ENCODE data around the gene EPHB2. TPM values are rescaled to one million over a fixed set of nuclear protein-coding genes. Genes with fewer than 3 reads are reported as not detected.

Gene EPHB2
- total and polyA plus RNA-seq, 3 experiments from 2014 or later = 0.22 to 0.33 TPM; not detected in 1

- H3K4me3 ChIP-seq (ENCODE audit: low read length) = no peak overlapping the region
- peaks cover 0 to 7% (median 0%) of the 10 kb centered on the region in 5 donors for H3K9me3 Mint-ChIP-seq
- POLR2A ChIA-PET = no interaction called here
- no peak overlapping the region for H3K4me3 Mint-ChIP-seq
- H3K36me3 ChIP-seq (ENCODE audit: insufficient read depth, low read length) = no peaks in the 10 kb centered on the region
- no peaks in the 10 kb centered on the region for H3K27me3 ChIP-seq (ENCODE audit: insufficient read depth, low read length, poor library complexity, severe bottlenecking)
- DNase-seq = no peak
- H3K27ac ChIP-seq (ENCODE audit: low read depth, low read length) = no peak overlapping the region
- CTCF ChIA-PET = interaction anchor here (1.2 kb wide), 1 partner anchor 118 kb away, joined by 4 read pairs; no protein-coding TSS in a partner anchor
- peaks cover 0 to 2% (median 0%) of the 10 kb centered on the region in 3 donors for H3K36me3 Mint-ChIP-seq
- H3K9me3 ChIP-seq (ENCODE audit: low read length) = no peaks in the 10 kb centered on the region
- H3K27me3 Mint-ChIP-seq = peaks cover 13 to 36% of the 10 kb centered on the region in 2 donors
- no peaks in the 10 kb centered on the region for H3K4me1 Mint-ChIP-seq
- H3K4me1 ChIP-seq (ENCODE audit: insufficient read depth, low read length) = no peaks in the 10 kb centered on the region
- no peak overlapping the region for H3K27ac Mint-ChIP-seq
Observed at GRCh38 chr1:22953740-22954141, 243.1 kb downstream of the EPHB2 start.

DNA sequence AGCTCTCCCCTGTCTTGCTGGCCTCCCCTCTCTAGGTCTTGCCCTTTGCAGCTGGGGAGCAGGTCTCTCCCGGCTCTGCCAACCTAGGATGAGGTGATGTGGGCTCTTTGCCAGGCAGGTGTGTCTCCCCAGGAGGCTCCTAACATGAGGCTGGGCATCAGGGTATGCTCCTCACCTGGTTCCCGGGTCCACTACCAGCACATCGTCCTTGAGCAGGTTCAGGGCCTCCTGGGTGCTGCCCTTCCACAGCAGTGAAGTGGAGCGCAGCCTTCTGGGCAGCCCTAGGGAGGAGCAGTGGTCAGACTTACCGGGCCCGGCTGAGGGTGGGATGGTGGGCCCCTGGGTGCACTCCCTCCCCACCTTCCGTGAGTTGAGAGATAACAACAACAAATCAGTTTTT, 244.5 kb downstream of the EPHB2 start:
- Histone ChIP-seq H3K36me3 (ENCODE audit: insufficient read depth, low read length) (no peaks in the 10 kb centered on the region), H3K27me3 (ENCODE audit: insufficient read depth, low read length, poor library complexity, severe bottlenecking) (no peaks in the 10 kb centered on the region), H3K4me3 (ENCODE audit: low read length) (no peak overlapping the region), H3K4me1 (ENCODE audit: insufficient read depth, low read length) (no peaks in the 10 kb centered on the region), H3K27ac (ENCODE audit: low read depth, low read length) (no peak overlapping the region), H3K9me3 (ENCODE audit: low read length) (no peaks in the 10 kb centered on the region)
- ChIA-PET POLR2A (no interaction called here), CTCF (no interaction called here)
- no peak for DNase-seq
- Mint-ChIP-seq H3K36me3 (peaks cover 0 to 2% (median 0%) of the 10 kb centered on the region in 3 donors), H3K27me3 (peaks cover 8 to 35% of the 10 kb centered on the region in 2 donors), H3K4me1 (no peaks in the 10 kb centered on the region), H3K4me3 (no peak overlapping the region), H3K27ac (no peak overlapping the region), H3K9me3 (peaks cover 0 to 6% (median 0%) of the 10 kb centered on the region in 5 donors)

DNA sequence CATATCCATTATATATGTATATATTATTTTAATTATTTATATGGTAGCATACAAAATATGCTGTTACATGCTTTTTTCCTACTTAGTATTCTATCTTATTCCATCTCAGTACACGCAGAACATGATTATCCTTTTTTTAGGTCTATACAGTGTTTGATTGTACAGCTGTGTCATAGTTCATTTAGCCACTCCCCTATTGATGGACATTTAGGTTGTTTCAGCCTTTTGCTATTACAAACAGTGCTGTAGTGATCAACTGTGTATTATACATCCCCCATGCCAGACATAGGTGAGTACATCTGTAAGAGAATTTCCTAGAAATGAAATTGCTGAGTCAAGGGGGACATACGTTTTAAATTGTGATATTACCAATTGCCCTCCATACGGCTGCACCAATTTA, 246.4 kb downstream of the EPHB2 start:
- H3K36me3 Mint-ChIP-seq = no peaks in the 10 kb centered on the region
- no peak overlapping the region for H3K4me3 Mint-ChIP-seq
- peaks cover 0 to 1% (median 0%) of the 10 kb centered on the region in 5 donors for H3K9me3 Mint-ChIP-seq
- ChIA-PET POLR2A (no interaction called here), CTCF (interaction anchor here (1.6 kb wide), 1 partner anchor 14 kb away, joined by 4 read pairs; no protein-coding TSS in a partner anchor)
- Histone ChIP-seq H3K27ac (ENCODE audit: low read depth, low read length) (no peak overlapping the region), H3K4me3 (ENCODE audit: low read length) (no peak overlapping the region), H3K27me3 (ENCODE audit: insufficient read depth, low read length, poor library complexity, severe bottlenecking) (no peaks in the 10 kb centered on the region), H3K36me3 (ENCODE audit: insufficient read depth, low read length) (no peaks in the 10 kb centered on the region), H3K4me1 (ENCODE audit: insufficient read depth, low read length) (no peaks in the 10 kb centered on the region), H3K9me3 (ENCODE audit: low read length) (no peaks in the 10 kb centered on the region)
- no peaks in the 10 kb centered on the region for H3K4me1 Mint-ChIP-seq
- no peak overlapping the region for H3K27ac Mint-ChIP-seq
- peaks cover 9 to 21% of the 10 kb centered on the region in 2 donors for H3K27me3 Mint-ChIP-seq
- DNase-seq = no peak

DNA sequence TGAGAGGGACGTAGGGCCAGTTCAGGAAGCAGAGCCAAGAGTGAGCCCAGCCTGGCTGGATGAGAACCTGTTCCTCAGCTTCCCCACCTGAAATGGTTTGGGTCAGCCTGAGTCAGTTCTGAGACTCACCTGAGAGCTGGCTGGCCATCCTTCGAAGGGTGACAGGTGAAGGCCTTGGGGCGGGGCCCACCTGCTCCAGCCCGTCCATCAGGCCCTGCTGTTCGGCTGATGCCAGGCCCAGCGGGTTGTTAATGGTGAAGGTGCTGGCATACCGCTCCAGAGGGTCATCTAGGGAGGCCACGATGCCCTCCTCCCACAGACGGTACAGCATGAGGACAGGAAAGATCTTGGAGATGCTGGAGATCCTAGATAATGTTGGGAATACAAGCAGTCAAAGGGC, 247.9 kb downstream of the EPHB2 start:
- CTCF ChIA-PET = no interaction called here
- peaks cover 6 to 21% of the 10 kb centered on the region in 2 donors for H3K27me3 Mint-ChIP-seq

GRCh38 chr1:22959545-22960360, 249.1 kb downstream of the EPHB2 start:
- DNase-seq = no peak
- Histone ChIP-seq H3K36me3 (ENCODE audit: insufficient read depth, low read length) (no peaks in the 10 kb centered on the region), H3K4me3 (ENCODE audit: low read length) (no peak overlapping the region), H3K27me3 (ENCODE audit: insufficient read depth, low read length, poor library complexity, severe bottlenecking) (no peaks in the 10 kb centered on the region), H3K27ac (ENCODE audit: low read depth, low read length) (no peak overlapping the region), H3K9me3 (ENCODE audit: low read length) (no peaks in the 10 kb centered on the region), H3K4me1 (ENCODE audit: insufficient read depth, low read length) (no peaks in the 10 kb centered on the region)
- Mint-ChIP-seq H3K4me1 (peaks cover 0 to 3% (median 0%) of the 10 kb centered on the region in 3 donors), H3K27me3 (peaks cover 6 to 15% of the 10 kb centered on the region in 2 donors), H3K9me3 (no peaks in the 10 kb centered on the region), H3K27ac (no peak overlapping the region), H3K36me3 (no peaks in the 10 kb centered on the region), H3K4me3 (no peak overlapping the region)
- ChIA-PET CTCF (no interaction called here), POLR2A (no interaction called here)

More for the DNA sequence above, 247.9 kb downstream of the EPHB2 start:
- Histone ChIP-seq H3K27ac (ENCODE audit: low read depth, low read length) (no peak overlapping the region), H3K36me3 (ENCODE audit: insufficient read depth, low read length) (no peaks in the 10 kb centered on the region), H3K4me1 (ENCODE audit: insufficient read depth, low read length) (no peaks in the 10 kb centered on the region), H3K4me3 (ENCODE audit: low read length) (no peak overlapping the region), H3K9me3 (ENCODE audit: low read length) (no peaks in the 10 kb centered on the region), H3K27me3 (ENCODE audit: insufficient read depth, low read length, poor library complexity, severe bottlenecking) (no peaks in the 10 kb centered on the region)
- Mint-ChIP-seq H3K27ac (no peak overlapping the region), H3K36me3 (no peaks in the 10 kb centered on the region), H3K4me1 (no peaks in the 10 kb centered on the region), H3K9me3 (no peaks in the 10 kb centered on the region), H3K4me3 (no peak overlapping the region)
- no peak for DNase-seq
- POLR2A ChIA-PET = no interaction called here

- Histone ChIP-seq H3K4me3 (ENCODE audit: low read length) (no peak overlapping the region), H3K36me3 (ENCODE audit: insufficient read depth, low read length) (no peaks in the 10 kb centered on the region), H3K9me3 (ENCODE audit: low read length) (no peaks in the 10 kb centered on the region), H3K4me1 (ENCODE audit: insufficient read depth, low read length) (no peaks in the 10 kb centered on the region), H3K27me3 (ENCODE audit: insufficient read depth, low read length, poor library complexity, severe bottlenecking) (no peaks in the 10 kb centered on the region), H3K27ac (ENCODE audit: low read depth, low read length) (no peak overlapping the region)
- CTCF ChIA-PET = no interaction called here
- POLR2A ChIA-PET = no interaction called here
- DNase-seq = no peak
- Mint-ChIP-seq H3K9me3 (peaks cover 5 to 13% (median 10%) of the 10 kb centered on the region in 5 donors), H3K4me1 (peaks cover 0 to 3% (median 0%) of the 10 kb centered on the region in 3 donors), H3K27ac (no peak overlapping the region), H3K36me3 (peaks cover 0 to 7% (median 0%) of the 10 kb centered on the region in 3 donors), H3K4me3 (no peak overlapping the region), H3K27me3 (peaks cover 6 to 24% of the 10 kb centered on the region in 2 donors)
Observed at GRCh38 chr1:22962558-22962957, 251.9 kb downstream of the EPHB2 start.

GRCh38 chr1:22963044-22963677, 252.5 kb downstream of the EPHB2 start:
- Mint-ChIP-seq H3K27me3 (peaks cover 6 to 29% of the 10 kb centered on the region in 2 donors), H3K9me3 (peaks cover 5 to 13% (median 10%) of the 10 kb centered on the region in 5 donors), H3K27ac (no peak overlapping the region), H3K4me3 (no peak overlapping the region), H3K36me3 (peaks cover 0 to 7% (median 0%) of the 10 kb centered on the region in 3 donors), H3K4me1 (peaks cover 0 to 3% (median 0%) of the 10 kb centered on the region in 3 donors)
- Histone ChIP-seq H3K27ac (ENCODE audit: low read depth, low read length) (no peak overlapping the region), H3K9me3 (ENCODE audit: low read length) (no peaks in the 10 kb centered on the region), H3K36me3 (ENCODE audit: insufficient read depth, low read length) (no peaks in the 10 kb centered on the region), H3K4me3 (ENCODE audit: low read length) (no peak overlapping the region), H3K4me1 (ENCODE audit: insufficient read depth, low read length) (no peaks in the 10 kb centered on the region), H3K27me3 (ENCODE audit: insufficient read depth, low read length, poor library complexity, severe bottlenecking) (no peaks in the 10 kb centered on the region)
- DNase-seq = no peak
- ChIA-PET POLR2A (no interaction called here), CTCF (interaction anchor here (0.8 to 1.8 kb wide), 2 partner anchors 10 to 100 kb away, joined by 3 to 8 read pairs; partner anchors contain the start of gene LACTBL1)

DNA sequence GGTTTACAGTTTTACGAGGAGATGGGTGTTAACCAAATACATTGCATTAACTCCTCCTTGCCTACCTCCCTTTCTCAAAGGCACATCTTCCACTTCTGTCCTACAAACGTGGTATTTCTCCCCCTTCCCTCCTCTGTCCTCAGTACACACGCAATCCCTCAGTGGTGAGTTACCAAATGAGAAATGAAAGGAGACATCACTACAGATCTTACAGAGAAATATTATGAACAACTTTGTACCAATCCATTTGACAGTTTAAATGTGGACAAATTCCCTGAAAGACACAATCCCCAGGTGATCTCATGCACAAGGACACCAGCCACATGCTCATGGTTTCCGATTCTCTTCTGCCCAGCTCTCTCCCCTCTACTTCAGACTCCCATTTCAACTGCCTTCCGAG, 255.7 kb downstream of the EPHB2 start:
- Histone ChIP-seq H3K4me1 (ENCODE audit: insufficient read depth, low read length) (no peaks in the 10 kb centered on the region), H3K27ac (ENCODE audit: low read depth, low read length) (no peak overlapping the region), H3K36me3 (ENCODE audit: insufficient read depth, low read length) (no peaks in the 10 kb centered on the region), H3K9me3 (ENCODE audit: low read length) (no peaks in the 10 kb centered on the region), H3K4me3 (ENCODE audit: low read length) (no peak overlapping the region), H3K27me3 (ENCODE audit: insufficient read depth, low read length, poor library complexity, severe bottlenecking) (peaks cover 7% of the 10 kb centered on the region)
- peaks cover 5 to 13% (median 10%) of the 10 kb centered on the region in 5 donors for H3K9me3 Mint-ChIP-seq
- POLR2A ChIA-PET = no interaction called here
- H3K27ac Mint-ChIP-seq = no peak overlapping the region
- peaks cover 0 to 7% (median 0%) of the 10 kb centered on the region in 3 donors for H3K36me3 Mint-ChIP-seq
- CTCF ChIA-PET = no interaction called here
- peaks cover 15 to 52% of the 10 kb centered on the region in 2 donors for H3K27me3 Mint-ChIP-seq
- H3K4me3 Mint-ChIP-seq = no peak overlapping the region
- peaks cover 0 to 3% (median 0%) of the 10 kb centered on the region in 3 donors for H3K4me1 Mint-ChIP-seq
- no peak for DNase-seq
